HFF-Myc (cell line): ENCODE results near the gene SNX9.
"Not testable (repeated sequence)": the region's sequence is repeated elsewhere in the genome, so short reads cannot be mapped to it uniquely, and the experiment has no call there.

Experiments used
- DNase-seq: peaks from one replicate; pipeline ENCODE4 v3.0.0-alpha.2; 2011; ENCODE audit warnings: low read depth; ENCODE audit errors: extremely low read depth
- H3K4me3 ChIP-seq: replicated peaks from 2 replicates; pipeline ENCODE4 v1.5.1; 2011; ENCODE audit warnings: low read depth, mild to moderate bottlenecking, control low read depth, low read length
- CTCF ChIP-seq: IDR thresholded peaks from 2 replicates; pipeline ENCODE4 v1.5.1; 2012; ENCODE audit warnings: mild to moderate bottlenecking, low read depth, low read length, control low read depth; ENCODE audit errors: missing control alignments

The SNX9 gene

GRCh38 chr6:157967486-157967885 lies 144.4 kb downstream of the SNX9 start:
- DNase-seq = no peak
- no peak overlapping the region for H3K4me3 ChIP-seq
- TF ChIP-seq CTCF = no peak

GRCh38 chr6:157972177-157972576 lies 149.1 kb downstream of the SNX9 start:
- H3K4me3 ChIP-seq, DNase-seq: not testable (repeated sequence)

GRCh38 chr6:157974341-157974894 lies 151.4 kb downstream of the SNX9 start:
- no peak for DNase-seq

GRCh38 chr6:157974967-157975366 lies 151.9 kb downstream of the SNX9 start:
- TF ChIP-seq CTCF = no peak
- H3K4me3 ChIP-seq = no peak overlapping the region

More at GRCh38 chr6:157974341-157974894, 151.4 kb downstream of the SNX9 start:
- TF ChIP-seq CTCF = no peak
- no peak overlapping the region for H3K4me3 ChIP-seq

GRCh38 chr6:157975456-157975855 lies 152.4 kb downstream of the SNX9 start:
- no peak for TF ChIP-seq CTCF
- DNase-seq = no peak
- no peak overlapping the region for H3K4me3 ChIP-seq

More at GRCh38 chr6:157974967-157975366, 151.9 kb downstream of the SNX9 start:
- no peak for DNase-seq

- DNase-seq = no peak
- no peak for TF ChIP-seq CTCF
- H3K4me3 ChIP-seq = no peak overlapping the region
Measured at GRCh38 chr6:157976345-157977175, 153.5 kb downstream of the SNX9 start.

- no peak for DNase-seq
- TF ChIP-seq CTCF = no peak
- no peak overlapping the region for H3K4me3 ChIP-seq
Measured at GRCh38 chr6:157977176-157977804, 154.2 kb downstream of the SNX9 start.
